ENCODE measurements around the gene MTMR3.

- TF ChIP-seq EZH2 (IDR thresholded peaks at IDR 0.05; ENCODE audit: insufficient read depth, low read length), result no peak
- no peak for TF ChIP-seq CTCF (IDR thresholded peaks at IDR 0.05; ENCODE audit: insufficient read depth, low read depth, low read length)
These were observed 145.8 kb downstream of the MTMR3 start for GRCh38 chr22:30028731-30029130.
